Lung (tissue), 12 donors: ENCODE results near the gene TRIM14. TPM values are rescaled to one million over a fixed set of nuclear protein-coding genes. Genes with fewer than 3 reads are reported as not detected.
"Not testable (repeated sequence)": the region's sequence is repeated elsewhere in the genome, so short reads cannot be mapped to it uniquely, and the experiment has no call there.

Experiments
- ATAC-seq: fragments of 200-7000 bp; cut with Tn5 transposase; one replicate; pipeline ENCODE4 v1.9.1; 2020; ENCODE audit warnings: moderate number of reproducible peaks; ENCODE audit not compliant: insufficient read depth, low FRiP score
- DNase-seq, 3 donors: peaks; one replicate each; pipeline ENCODE4 v3.0.0-alpha.2; 2013 to 2017
- H3K27ac ChIP-seq, 2 donors: one replicate each; pipeline ENCODE4 v1.5.1; 2013; ENCODE audit warnings: mild to moderate bottlenecking in 2 of 2, moderate library complexity in 2 of 2, control low read depth in 1 of 2, inconsistent platforms in 1 of 2, low read depth in 1 of 2, low read length in 1 of 2
- H3K27me3 ChIP-seq, 3 donors: one replicate each; pipeline ENCODE4 v1.5.1; 2013; ENCODE audit warnings: low read length in 2 of 3; ENCODE audit not compliant: control insufficient read depth in 3 of 3, insufficient read depth in 3 of 3
- H3K36me3 ChIP-seq, 4 donors: one replicate each; pipeline ENCODE4 v1.5.1; 2013; ENCODE audit warnings: low read length in 4 of 4, mild to moderate bottlenecking in 1 of 4, moderate library complexity in 1 of 4; ENCODE audit not compliant: control insufficient read depth in 4 of 4, insufficient read depth in 4 of 4
- H3K4me1 ChIP-seq, 5 donors: one replicate each; pipeline ENCODE4 v1.5.1; 2013; ENCODE audit warnings: low read length in 5 of 5, mild to moderate bottlenecking in 2 of 5, moderate library complexity in 1 of 5; ENCODE audit not compliant: control insufficient read depth in 5 of 5, insufficient read depth in 5 of 5
- H3K4me3 ChIP-seq: one replicate; pipeline ENCODE4 v1.5.1; 2013; ENCODE audit warnings: mild to moderate bottlenecking, control low read depth, moderate library complexity
- H3K9ac ChIP-seq, 2 donors: one replicate each; pipeline ENCODE4 v1.5.1; 2013; ENCODE audit warnings: low read length in 2 of 2, control low read depth in 1 of 2; ENCODE audit not compliant: insufficient read depth in 1 of 2
- H3K9me3 ChIP-seq, 4 donors: one replicate each; pipeline ENCODE4 v1.5.1; 2013; ENCODE audit warnings: low read length in 3 of 4, mild to moderate bottlenecking in 1 of 4, moderate library complexity in 1 of 4; ENCODE audit not compliant: control insufficient read depth in 4 of 4, insufficient read depth in 3 of 4
- WGBS, 2 donors: extraction: QIAGEN DNeasy Blood & Tissue Kit; methylation state at CpG; one replicate each; pipeline ENCODE4 v1.1.7; 2013; 5-methylcytosine and 5-hydroxymethylcytosine counted together
- polyA plus RNA-seq, 2 donors: library from polyadenylated mRNA; stranded (reverse); fragments of 200-250 nt; gene quantifications; one replicate each; pipeline ENCODE4 v1.2.1, GENCODE V29; 2013
- total RNA-seq, 2 donors: library from RNA; depleted of rRNA in 1 of 2; stranded (reverse); fragments of >200 nt in 1 of 2; gene quantifications; one replicate each; pipeline ENCODE4 v1.2.1, GENCODE V29; 2014 to 2021
- TF ChIP-seq, protein P1 (sequence below): IDR thresholded peaks from 2 replicates; pipeline ENCODE4 v1.5.1; 2012; ENCODE audit warnings: mild to moderate bottlenecking; ENCODE audit errors: control extremely low read depth, extremely low read depth
- donor health status: control.
- donor health status: control.
- donor health status: Bipolar disorder and iron deficiency.
- donor health status: healthy.
- donor health status: DM: yes; HTN: yes; CAD: no.

TRIM14 gene
- total and polyA plus RNA-seq, 4 donors: 5.0 to 42.7 (median 12.1) TPM

DNA sequence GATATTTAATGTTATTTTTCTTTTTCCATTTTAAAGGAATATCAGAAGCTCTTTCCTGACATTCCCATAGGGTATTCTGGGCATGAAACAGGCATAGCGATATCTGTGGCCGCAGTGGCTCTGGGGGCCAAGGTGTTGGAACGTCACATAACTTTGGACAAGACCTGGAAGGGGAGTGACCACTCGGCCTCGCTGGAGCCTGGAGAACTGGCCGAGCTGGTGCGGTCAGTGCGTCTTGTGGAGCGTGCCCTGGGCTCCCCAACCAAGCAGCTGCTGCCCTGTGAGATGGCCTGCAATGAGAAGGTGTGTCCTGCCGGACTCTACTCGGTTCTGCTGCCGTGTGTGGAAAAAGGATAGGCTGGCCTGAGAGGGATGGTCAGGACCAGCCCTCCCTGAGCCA, 38.2 kb downstream of the TRIM14 start:
- peaks cover 11 to 39% (median 18%) of the 10 kb centered on the region in 4 donors for H3K36me3 ChIP-seq
- 94 to 96% methylated on average over 12 of the region's 12 CpGs for whole genome bisulfite sequencing, 2 donors
- H3K27me3 ChIP-seq: no peaks in the 10 kb centered on the region
- peaks cover 0 to 3% (median 0%) of the 10 kb centered on the region in 5 donors for H3K4me1 ChIP-seq
- ATAC-seq (no peak), DNase-seq (no peak)
- no peak overlapping the region for H3K4me3 ChIP-seq
- H3K27ac ChIP-seq: no peak overlapping the region
- TF ChIP-seq, protein P1, sequence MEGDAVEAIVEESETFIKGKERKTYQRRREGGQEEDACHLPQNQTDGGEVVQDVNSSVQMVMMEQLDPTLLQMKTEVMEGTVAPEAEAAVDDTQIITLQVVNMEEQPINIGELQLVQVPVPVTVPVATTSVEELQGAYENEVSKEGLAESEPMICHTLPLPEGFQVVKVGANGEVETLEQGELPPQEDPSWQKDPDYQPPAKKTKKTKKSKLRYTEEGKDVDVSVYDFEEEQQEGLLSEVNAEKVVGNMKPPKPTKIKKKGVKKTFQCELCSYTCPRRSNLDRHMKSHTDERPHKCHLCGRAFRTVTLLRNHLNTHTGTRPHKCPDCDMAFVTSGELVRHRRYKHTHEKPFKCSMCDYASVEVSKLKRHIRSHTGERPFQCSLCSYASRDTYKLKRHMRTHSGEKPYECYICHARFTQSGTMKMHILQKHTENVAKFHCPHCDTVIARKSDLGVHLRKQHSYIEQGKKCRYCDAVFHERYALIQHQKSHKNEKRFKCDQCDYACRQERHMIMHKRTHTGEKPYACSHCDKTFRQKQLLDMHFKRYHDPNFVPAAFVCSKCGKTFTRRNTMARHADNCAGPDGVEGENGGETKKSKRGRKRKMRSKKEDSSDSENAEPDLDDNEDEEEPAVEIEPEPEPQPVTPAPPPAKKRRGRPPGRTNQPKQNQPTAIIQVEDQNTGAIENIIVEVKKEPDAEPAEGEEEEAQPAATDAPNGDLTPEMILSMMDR: no peak
- no peaks in the 10 kb centered on the region for H3K9me3 ChIP-seq
- H3K9ac ChIP-seq: no peak overlapping the region

DNA sequence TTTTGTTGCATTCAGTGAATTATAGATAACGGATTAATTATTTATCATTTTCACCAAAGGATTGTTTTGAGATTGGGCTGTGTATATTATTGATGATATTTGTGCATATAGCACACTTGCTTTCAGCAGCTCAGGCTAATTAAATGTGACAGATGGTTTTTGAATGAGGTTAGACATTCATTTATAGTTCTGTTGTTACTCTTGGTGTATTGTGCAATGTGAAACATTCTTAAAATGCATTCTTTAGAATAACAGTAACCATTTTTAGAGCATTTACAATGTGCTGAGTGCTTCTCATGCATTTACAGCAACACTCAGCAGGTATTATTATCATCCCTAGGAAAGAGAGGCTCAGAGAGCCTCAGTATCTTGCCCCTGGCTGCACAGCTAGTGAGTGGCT, 38.7 kb downstream of the TRIM14 start:
- H3K4me1 ChIP-seq: peaks cover 0 to 3% (median 0%) of the 10 kb centered on the region in 5 donors
- no peak for ATAC-seq
- H3K36me3 ChIP-seq: peaks cover 11 to 39% (median 18%) of the 10 kb centered on the region in 4 donors
- TF ChIP-seq, protein P1: no peak
- H3K27ac ChIP-seq: no peak overlapping the region
- no peak overlapping the region for H3K9ac ChIP-seq
- H3K27me3 ChIP-seq: no peaks in the 10 kb centered on the region
- no peak overlapping the region for H3K4me3 ChIP-seq
- no peaks in the 10 kb centered on the region for H3K9me3 ChIP-seq
- DNase-seq: no peak
- WGBS, 2 donors: 97% methylated on average over 1 of the region's 1 CpG

DNA sequence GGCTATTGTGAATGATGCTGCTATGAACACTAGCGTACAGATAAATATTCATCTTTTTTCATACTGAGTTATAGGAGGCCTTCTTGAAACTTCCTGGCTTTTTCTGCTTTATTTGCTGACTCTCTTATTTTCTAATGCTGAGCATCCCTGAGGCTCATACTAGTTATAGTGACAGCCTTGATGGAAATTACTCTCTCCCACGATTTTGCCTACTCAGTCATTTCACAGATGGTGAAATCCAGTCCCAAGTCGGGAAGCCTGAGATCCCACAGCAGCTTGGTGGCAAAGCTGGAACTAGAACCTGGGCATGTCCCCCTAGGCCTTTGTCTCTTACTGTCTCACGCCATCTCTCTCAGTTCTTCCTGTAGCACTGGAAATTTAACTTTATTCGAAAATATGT, 40.1 kb downstream of the TRIM14 start:
- peaks cover 0 to 4% (median 2%) of the 10 kb centered on the region in 5 donors for H3K4me1 ChIP-seq
- no peak for DNase-seq
- peaks cover 11 to 36% (median 18%) of the 10 kb centered on the region in 4 donors for H3K36me3 ChIP-seq
- H3K9ac ChIP-seq: no peak overlapping the region
- no peaks in the 10 kb centered on the region for H3K9me3 ChIP-seq
- no peak overlapping the region for H3K4me3 ChIP-seq
- ATAC-seq: no peak
- TF ChIP-seq, protein P1: no peak
- WGBS, 2 donors: 83 to 86% methylated on average over 5 of the region's 5 CpGs
- H3K27ac ChIP-seq: no peak overlapping the region
- no peaks in the 10 kb centered on the region for H3K27me3 ChIP-seq

- not testable (repeated sequence) for H3K9me3 ChIP-seq, H3K4me3 ChIP-seq, DNase-seq, H3K27ac ChIP-seq, H3K9ac ChIP-seq, H3K27me3 ChIP-seq, H3K4me1 ChIP-seq, ATAC-seq
- H3K36me3 ChIP-seq: peaks cover 8 to 18% (median 11%) of the 10 kb centered on the region in 4 donors
- 87 to 90% methylated on average over 8 of the region's 8 CpGs for WGBS, 2 donors
Measured at GRCh38 chr9:98076514-98076890, 42.5 kb downstream of the TRIM14 start.
